ENCODE data around the gene NRDE2. TPM values are rescaled to one million over a fixed set of nuclear protein-coding genes. Genes with fewer than 3 reads are reported as not detected.

Gene NRDE2
- total RNA-seq, 1 donor, result 12.1 TPM

DNA sequence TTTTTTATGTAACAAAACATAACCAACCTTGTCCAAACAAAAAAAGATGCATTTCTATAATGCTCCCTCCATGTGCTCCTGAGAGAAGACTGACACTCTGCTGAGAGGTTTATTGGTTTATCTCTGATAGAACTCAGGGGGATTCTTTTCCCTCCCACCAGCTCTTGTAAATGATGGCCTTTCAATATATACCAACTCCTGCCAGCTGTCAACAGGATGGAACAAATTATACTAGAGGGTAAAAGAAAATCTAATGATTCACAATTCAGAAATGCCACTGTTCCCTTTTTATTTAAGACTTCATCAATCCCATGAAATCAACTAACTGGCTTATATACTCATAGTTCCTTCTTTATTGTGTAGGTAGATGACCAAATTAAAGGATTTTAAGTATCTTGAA, 50.0 kb downstream of the NRDE2 start:
- no peak for DNase-seq (ENCODE audit: low read depth)
- H3K4me3 ChIP-seq (ENCODE audit: low read depth, low read length), result no peak overlapping the region
- TF ChIP-seq, protein P1, sequence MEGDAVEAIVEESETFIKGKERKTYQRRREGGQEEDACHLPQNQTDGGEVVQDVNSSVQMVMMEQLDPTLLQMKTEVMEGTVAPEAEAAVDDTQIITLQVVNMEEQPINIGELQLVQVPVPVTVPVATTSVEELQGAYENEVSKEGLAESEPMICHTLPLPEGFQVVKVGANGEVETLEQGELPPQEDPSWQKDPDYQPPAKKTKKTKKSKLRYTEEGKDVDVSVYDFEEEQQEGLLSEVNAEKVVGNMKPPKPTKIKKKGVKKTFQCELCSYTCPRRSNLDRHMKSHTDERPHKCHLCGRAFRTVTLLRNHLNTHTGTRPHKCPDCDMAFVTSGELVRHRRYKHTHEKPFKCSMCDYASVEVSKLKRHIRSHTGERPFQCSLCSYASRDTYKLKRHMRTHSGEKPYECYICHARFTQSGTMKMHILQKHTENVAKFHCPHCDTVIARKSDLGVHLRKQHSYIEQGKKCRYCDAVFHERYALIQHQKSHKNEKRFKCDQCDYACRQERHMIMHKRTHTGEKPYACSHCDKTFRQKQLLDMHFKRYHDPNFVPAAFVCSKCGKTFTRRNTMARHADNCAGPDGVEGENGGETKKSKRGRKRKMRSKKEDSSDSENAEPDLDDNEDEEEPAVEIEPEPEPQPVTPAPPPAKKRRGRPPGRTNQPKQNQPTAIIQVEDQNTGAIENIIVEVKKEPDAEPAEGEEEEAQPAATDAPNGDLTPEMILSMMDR (IDR thresholded peaks at IDR 0.05; ENCODE audit: insufficient read depth, low read depth, low read length), result no peak

DNA sequence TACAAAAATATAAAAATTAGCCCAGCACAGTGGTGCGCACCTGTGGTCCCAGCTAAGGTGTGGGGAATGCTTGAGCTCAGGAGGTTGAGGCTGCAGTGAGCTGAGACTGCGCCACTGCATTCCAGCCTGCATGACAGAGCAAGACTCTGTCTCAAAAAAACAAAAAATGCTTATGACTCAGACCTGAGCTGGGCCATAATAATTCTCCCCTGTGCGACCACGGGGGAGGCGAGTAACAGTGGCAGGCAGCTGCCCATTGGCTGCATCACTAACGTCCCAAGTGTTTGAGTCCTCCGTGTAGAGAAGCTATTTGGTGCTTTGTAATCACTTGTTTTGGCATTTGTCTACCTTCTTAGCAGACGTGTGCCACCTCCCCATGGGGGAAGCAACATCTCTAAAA, 50.5 kb downstream of the NRDE2 start:
- TF ChIP-seq, protein P1 (IDR thresholded peaks at IDR 0.05; ENCODE audit: insufficient read depth, low read depth, low read length), result no peak
- H3K4me3 ChIP-seq (ENCODE audit: low read depth, low read length), result no peak overlapping the region
- DNase-seq (ENCODE audit: low read depth), result peak; percentile 56

DNA sequence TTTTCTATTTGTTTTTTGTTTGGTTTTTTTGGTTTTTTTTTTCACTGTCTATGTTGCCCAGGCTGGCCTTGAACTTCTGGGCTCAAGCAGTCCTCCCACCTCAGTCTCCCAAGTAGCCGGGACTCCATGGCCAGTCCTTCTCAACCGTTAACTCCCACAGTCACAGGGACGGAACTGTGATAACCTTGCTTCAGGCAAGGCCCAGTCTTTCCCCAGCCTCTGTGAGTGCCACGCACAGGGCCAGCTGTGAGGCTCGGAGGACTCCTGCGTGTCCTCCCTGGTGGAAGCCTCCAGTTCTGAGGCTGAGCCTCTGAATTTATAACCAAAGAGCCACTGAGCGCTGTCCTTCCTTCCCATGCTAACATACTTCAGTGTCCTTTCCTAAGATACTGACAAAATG, 51.6 kb downstream of the NRDE2 start:
- DNase-seq (ENCODE audit: low read depth), result no peak
- TF ChIP-seq, protein P1 (IDR thresholded peaks at IDR 0.05; ENCODE audit: insufficient read depth, low read depth, low read length), result no peak

DNA sequence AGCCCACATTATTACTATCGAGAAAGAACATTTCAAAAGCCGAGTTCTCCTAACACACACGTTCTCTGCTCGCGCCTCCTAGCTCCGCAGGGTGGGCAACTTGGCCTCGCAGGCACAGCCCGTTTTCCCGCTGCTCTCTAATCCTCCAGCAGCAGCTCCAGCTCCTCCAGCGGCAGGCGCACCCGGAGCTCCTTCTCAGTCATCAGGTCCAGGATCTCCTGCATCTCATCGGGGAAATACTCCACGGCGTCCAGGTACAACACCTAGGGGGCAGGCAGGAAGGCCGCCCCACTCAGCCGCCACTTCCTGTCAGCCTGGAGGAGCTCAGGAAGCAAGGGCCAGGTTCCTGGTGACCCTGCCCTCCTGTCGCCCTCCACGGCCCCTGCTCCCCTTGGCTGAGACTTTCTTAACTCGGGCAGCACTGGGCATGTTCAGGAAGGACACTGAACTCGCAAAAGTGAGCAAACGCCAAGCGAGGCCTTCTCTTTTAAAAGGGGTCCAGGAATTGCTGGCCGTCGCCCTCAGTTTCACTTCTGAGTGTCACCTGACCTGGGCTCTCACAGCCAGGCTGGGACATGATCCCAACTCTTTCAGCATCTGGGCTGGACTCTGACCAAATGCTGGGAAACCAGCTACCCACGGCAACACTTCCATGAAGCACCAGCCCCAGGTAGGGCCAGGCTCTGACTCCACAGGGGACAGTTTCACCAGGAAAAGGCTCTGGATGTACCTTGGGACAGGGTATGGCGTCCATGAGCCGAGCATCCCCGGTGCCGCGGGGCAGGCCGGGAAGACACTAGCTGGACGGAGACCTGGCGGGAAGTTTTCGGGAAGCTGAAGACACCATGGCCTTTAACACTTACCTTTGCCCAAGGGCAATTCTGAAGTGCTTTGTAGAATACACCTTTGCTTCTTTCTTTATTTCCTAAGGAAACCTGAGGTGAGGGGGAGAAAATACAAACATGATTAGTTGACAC, 53.3 kb downstream of the NRDE2 start:
- H3K4me3 ChIP-seq (ENCODE audit: low read depth, low read length), result no peak overlapping the region
- TF ChIP-seq, protein P1 (IDR thresholded peaks at IDR 0.05; ENCODE audit: insufficient read depth, low read depth, low read length), result no peak
- DNase-seq (ENCODE audit: low read depth), result no peak

More for the DNA sequence above, 51.6 kb downstream of the NRDE2 start:
- no peak overlapping the region for H3K4me3 ChIP-seq (ENCODE audit: low read depth, low read length)

DNA sequence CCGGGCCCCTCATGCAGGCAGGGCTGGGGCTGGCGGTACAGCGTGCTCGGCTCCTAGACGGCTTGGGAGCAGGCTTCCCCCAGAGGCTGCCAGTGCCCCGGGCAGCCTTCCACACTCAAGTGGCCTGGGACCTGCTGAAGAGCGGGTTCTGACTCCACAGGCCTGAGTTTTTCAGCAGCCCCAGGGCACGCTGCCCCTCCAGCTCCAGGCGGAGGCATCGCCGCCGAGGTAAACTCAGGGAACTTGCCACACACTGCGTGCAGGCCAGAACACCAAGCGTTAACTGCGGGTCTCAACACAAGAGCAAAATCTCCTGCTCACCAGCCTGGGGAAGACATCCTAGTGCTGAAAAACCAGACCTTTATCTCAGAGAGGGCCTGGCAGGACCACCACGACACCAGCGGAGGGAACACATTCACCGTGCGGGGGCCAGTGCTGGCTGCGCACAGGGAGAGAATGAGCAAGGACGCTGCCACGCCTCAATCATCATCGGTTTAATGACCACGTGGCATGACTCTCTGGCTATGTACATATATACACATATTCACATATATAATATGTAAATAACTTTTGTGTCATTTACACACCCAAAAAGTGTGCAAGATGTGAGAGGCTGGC, 54.1 kb downstream of the NRDE2 start:
- H3K4me3 ChIP-seq (ENCODE audit: low read depth, low read length), result no peak overlapping the region
- TF ChIP-seq, protein P1 (IDR thresholded peaks at IDR 0.05; ENCODE audit: insufficient read depth, low read depth, low read length), result no peak
- DNase-seq (ENCODE audit: low read depth), result no peak

DNA sequence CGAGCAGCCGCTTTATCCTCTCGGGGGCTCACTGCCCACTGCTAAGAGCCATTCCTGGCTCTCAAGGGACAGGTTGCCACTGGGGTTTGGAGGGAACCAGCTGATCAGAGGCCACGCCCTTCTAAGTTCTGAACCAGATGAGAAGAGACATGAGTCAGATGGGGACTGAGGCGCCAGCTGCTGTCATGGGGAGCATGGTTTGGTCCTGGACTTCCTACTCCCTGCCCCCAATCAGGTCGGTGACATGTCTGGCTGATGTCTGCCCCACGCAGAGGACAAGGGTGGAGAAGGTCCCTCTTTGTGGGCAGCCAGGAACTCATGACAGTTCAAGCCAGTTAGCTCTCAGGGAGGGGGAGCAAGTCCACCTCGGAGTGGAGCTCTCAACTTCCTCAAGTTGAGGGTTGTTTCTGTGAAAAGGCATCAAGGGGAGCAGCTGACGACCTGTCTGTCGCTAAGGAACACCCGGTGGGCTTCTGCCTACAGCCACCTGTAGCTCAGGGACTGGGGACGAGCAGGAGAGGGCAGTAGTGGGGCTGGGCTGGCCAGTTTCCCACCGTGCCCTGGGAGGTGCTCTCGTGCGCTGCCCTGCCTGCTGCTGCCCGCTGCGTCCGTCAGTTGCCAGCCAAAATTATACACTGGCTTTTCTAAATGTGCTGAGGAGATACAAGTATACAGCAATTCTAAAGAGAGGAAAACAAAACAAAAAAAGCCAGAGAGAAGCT, 54.9 kb downstream of the NRDE2 start:
- no peak overlapping the region for H3K4me3 ChIP-seq (ENCODE audit: low read depth, low read length)
- TF ChIP-seq, protein P1 (IDR thresholded peaks at IDR 0.05; ENCODE audit: insufficient read depth, low read depth, low read length), result no peak
- peak; percentile 31 for DNase-seq (ENCODE audit: low read depth)

Measured in fibroblast of villous mesenchyme (primary cell).